Renal cortex interstitium (tissue), 11 donors: Measurements from ENCODE around the gene ASB14. TPM values are rescaled to one million over a fixed set of nuclear protein-coding genes. Genes with fewer than 3 reads are reported as not detected.
A peak's percentile ranks its signal among the peaks of the same experiment; 100 is the strongest.

ENCODE experiments used
- DNase-seq, 11 donors: peaks; one replicate each; pipeline ENCODE4 v3.0.0-alpha.2; 2013; ENCODE audit warnings: low read depth in 9 of 11, low spot score in 4 of 11; ENCODE audit errors: extremely low read depth in 1 of 11
- polyA plus RNA-seq, 3 donors: library from polyadenylated mRNA; unstranded; fragments of 120-200 nt; gene quantifications; one replicate each; pipeline ENCODE4 v1.2.1, GENCODE V29; 2013; ENCODE audit not compliant: insufficient read length in 3 of 3

ASB14 gene
- polyA plus RNA-seq, 3 donors, result 0.60 to 1.3 (median 0.68) TPM

GRCh38 chr3:57274845-57275244, 17.6 kb downstream of the ASB14 start:
- DNase-seq, result no peak

- DNase-seq, result no peak
Measured at GRCh38 chr3:57268416-57268815, 24.1 kb downstream of the ASB14 start.

- no peak for DNase-seq
Measured at GRCh38 chr3:57261929-57262328, 30.6 kb downstream of the ASB14 start.

GRCh38 chr3:57261119-57261518, 31.4 kb downstream of the ASB14 start:
- no peak for DNase-seq

GRCh38 chr3:57257678-57258077, 34.8 kb downstream of the ASB14 start:
- DNase-seq, result no peak

GRCh38 chr3:57256844-57257243, 35.6 kb downstream of the ASB14 start:
- DNase-seq, result no peak

- DNase-seq, result no peak
Measured at GRCh38 chr3:57252404-57252803, 40.1 kb downstream of the ASB14 start.

GRCh38 chr3:57244946-57245345, 47.5 kb downstream of the ASB14 start:
- no peak for DNase-seq

- DNase-seq, result no peak
Measured at GRCh38 chr3:57234613-57235575, 57.6 kb downstream of the ASB14 start.

- no peak for DNase-seq
Measured at GRCh38 chr3:57233799-57234198, 58.7 kb downstream of the ASB14 start.

GRCh38 chr3:57230006-57230405, 62.5 kb downstream of the ASB14 start:
- no peak for DNase-seq

GRCh38 chr3:57227930-57228751, 64.3 kb downstream of the ASB14 start:
- peak in 9 of 11 donors; percentile 26 to 55 (median 49) for DNase-seq

- peak; percentile 85 to 93 (median 90) for DNase-seq
Measured at GRCh38 chr3:57227204-57227929, 65.1 kb downstream of the ASB14 start, which contains the start of gene APPL1. Gene APPL1, plus strand, starts transcription at chr3:57227729. Its CDS starts 155 bp downstream, at chr3:57227884.

GRCh38 chr3:57226176-57226575, 66.3 kb downstream of the ASB14 start:
- DNase-seq, result no peak

- no peak for DNase-seq
Measured at GRCh38 chr3:57224856-57225255, 67.6 kb downstream of the ASB14 start.

- DNase-seq, result peak in 1 of 11 donors; percentile 15
Measured at GRCh38 chr3:57221883-57222282, 70.6 kb downstream of the ASB14 start.
